ENCODE data around the gene YIPF6. TPM values are rescaled to one million over a fixed set of nuclear protein-coding genes. Genes with fewer than 3 reads are reported as not detected.
"Not testable (repeated sequence)": the region's sequence is repeated elsewhere in the genome, so short reads cannot be mapped to it uniquely, and the experiment has no call there.

YIPF6 gene
- total RNA-seq (2014; rRNA removed; shearing (Covaris generic)), result 23.6 and 27.4 TPM in 2 replicates

- peak; percentile 72 for DNase-seq
- Histone ChIP-seq H3K27me3 (ENCODE audit: control insufficient read depth, insufficient read depth, low read length) (no peaks in the 10 kb centered on the region), H3K4me3 (ENCODE audit: insufficient read depth, low read depth, low read length) (peak within 1 kb of the TSS; percentile 87), H3K36me3 (replicated peaks; ENCODE audit: control insufficient read depth, insufficient read depth, low read length) (peaks cover 2% of the 10 kb centered on the region; the same call in 1 of the 2 replicates)
These were observed at the start of gene YIPF6 for GRCh38 chrX:68498508-68499379. TSS of gene YIPF6 (plus strand) at chrX:68499051. CDS start at chrX:68499067, 16 bp downstream.

- Histone ChIP-seq H3K27me3 (ENCODE audit: control insufficient read depth, insufficient read depth, low read length) (no peaks in the 10 kb centered on the region), H3K4me3 (ENCODE audit: insufficient read depth, low read depth, low read length) (no peak overlapping the region), H3K36me3 (replicated peaks; ENCODE audit: control insufficient read depth, insufficient read depth, low read length) (no peaks in the 10 kb centered on the region)
- no peak for DNase-seq
These were observed 47.1 kb upstream of the YIPF6 start for GRCh38 chrX:68451720-68452119.

GRCh38 chrX:68454476-68455150 lies 44.2 kb upstream of the YIPF6 start:
- Histone ChIP-seq H3K4me3 (ENCODE audit: insufficient read depth, low read depth, low read length) (no peak overlapping the region), H3K27me3 (ENCODE audit: control insufficient read depth, insufficient read depth, low read length) (no peaks in the 10 kb centered on the region)

GRCh38 chrX:68455151-68455510 lies 43.7 kb upstream of the YIPF6 start:
- no peaks in the 10 kb centered on the region for H3K27me3 ChIP-seq (ENCODE audit: control insufficient read depth, insufficient read depth, low read length)
- DNase-seq, result no peak
- no peaks in the 10 kb centered on the region for H3K36me3 ChIP-seq (replicated peaks; ENCODE audit: control insufficient read depth, insufficient read depth, low read length)
- no peak overlapping the region for H3K4me3 ChIP-seq (ENCODE audit: insufficient read depth, low read depth, low read length)

More at GRCh38 chrX:68454476-68455150, 44.2 kb upstream of the YIPF6 start:
- DNase-seq, result no peak
- no peaks in the 10 kb centered on the region for H3K36me3 ChIP-seq (replicated peaks; ENCODE audit: control insufficient read depth, insufficient read depth, low read length)

- DNase-seq, result no peak
- H3K36me3 ChIP-seq (replicated peaks; ENCODE audit: control insufficient read depth, insufficient read depth, low read length), result no peaks in the 10 kb centered on the region
- no peaks in the 10 kb centered on the region for H3K27me3 ChIP-seq (ENCODE audit: control insufficient read depth, insufficient read depth, low read length)
- H3K4me3 ChIP-seq (ENCODE audit: insufficient read depth, low read depth, low read length), result no peak overlapping the region
These were observed 37.8 kb upstream of the YIPF6 start for GRCh38 chrX:68461093-68461492.

- DNase-seq, result no peak
- H3K36me3 ChIP-seq (replicated peaks; ENCODE audit: control insufficient read depth, insufficient read depth, low read length), result no peaks in the 10 kb centered on the region
- no peaks in the 10 kb centered on the region for H3K27me3 ChIP-seq (ENCODE audit: control insufficient read depth, insufficient read depth, low read length)
- H3K4me3 ChIP-seq (ENCODE audit: insufficient read depth, low read depth, low read length), result no peak overlapping the region
These were observed 37.3 kb upstream of the YIPF6 start for GRCh38 chrX:68461576-68461975.

- H3K4me3 ChIP-seq (ENCODE audit: insufficient read depth, low read depth, low read length), result no peak overlapping the region
- no peak for DNase-seq
- H3K36me3 ChIP-seq (replicated peaks; ENCODE audit: control insufficient read depth, insufficient read depth, low read length), result no peaks in the 10 kb centered on the region
- H3K27me3 ChIP-seq (ENCODE audit: control insufficient read depth, insufficient read depth, low read length), result no peaks in the 10 kb centered on the region
These were observed 36.7 kb upstream of the YIPF6 start for GRCh38 chrX:68462197-68462596.

GRCh38 chrX:68462653-68463052 lies 36.2 kb upstream of the YIPF6 start:
- no peak for DNase-seq
- H3K4me3 ChIP-seq (ENCODE audit: insufficient read depth, low read depth, low read length), result no peak overlapping the region
- H3K36me3 ChIP-seq (replicated peaks; ENCODE audit: control insufficient read depth, insufficient read depth, low read length), result no peaks in the 10 kb centered on the region
- no peaks in the 10 kb centered on the region for H3K27me3 ChIP-seq (ENCODE audit: control insufficient read depth, insufficient read depth, low read length)

- no peak overlapping the region for H3K4me3 ChIP-seq (ENCODE audit: insufficient read depth, low read depth, low read length)
- H3K27me3 ChIP-seq (ENCODE audit: control insufficient read depth, insufficient read depth, low read length), result no peaks in the 10 kb centered on the region
- DNase-seq, result no peak
- H3K36me3 ChIP-seq (replicated peaks; ENCODE audit: control insufficient read depth, insufficient read depth, low read length), result no peaks in the 10 kb centered on the region
These were observed 35.0 kb upstream of the YIPF6 start for GRCh38 chrX:68463880-68464279.

GRCh38 chrX:68464796-68465195 lies 34.1 kb upstream of the YIPF6 start:
- no peaks in the 10 kb centered on the region for H3K36me3 ChIP-seq (replicated peaks; ENCODE audit: control insufficient read depth, insufficient read depth, low read length)
- H3K4me3 ChIP-seq (ENCODE audit: insufficient read depth, low read depth, low read length), result no peak overlapping the region
- no peak for DNase-seq
- H3K27me3 ChIP-seq (ENCODE audit: control insufficient read depth, insufficient read depth, low read length), result no peaks in the 10 kb centered on the region

- DNase-seq, result no peak
- Histone ChIP-seq H3K36me3 (replicated peaks; ENCODE audit: control insufficient read depth, insufficient read depth, low read length) (no peaks in the 10 kb centered on the region), H3K27me3 (ENCODE audit: control insufficient read depth, insufficient read depth, low read length) (no peaks in the 10 kb centered on the region), H3K4me3 (ENCODE audit: insufficient read depth, low read depth, low read length) (no peak overlapping the region)
These were observed 17.9 kb upstream of the YIPF6 start for GRCh38 chrX:68480969-68481368.

- not testable (repeated sequence) for H3K36me3 ChIP-seq (replicated peaks; ENCODE audit: control insufficient read depth, insufficient read depth, low read length); H3K27me3 ChIP-seq (ENCODE audit: control insufficient read depth, insufficient read depth, low read length); DNase-seq; H3K4me3 ChIP-seq (ENCODE audit: insufficient read depth, low read depth, low read length)
These were observed 12.7 kb upstream of the YIPF6 start for GRCh38 chrX:68486198-68486597.

- DNase-seq, result no peak
These were observed 11.6 kb upstream of the YIPF6 start for GRCh38 chrX:68487254-68487653.

GRCh38 chrX:68487924-68488323 lies 10.9 kb upstream of the YIPF6 start:
- H3K27me3 ChIP-seq (ENCODE audit: control insufficient read depth, insufficient read depth, low read length), result no peaks in the 10 kb centered on the region
- no peak overlapping the region for H3K4me3 ChIP-seq (ENCODE audit: insufficient read depth, low read depth, low read length)
- no peak for DNase-seq
- H3K36me3 ChIP-seq (replicated peaks; ENCODE audit: control insufficient read depth, insufficient read depth, low read length), result no peaks in the 10 kb centered on the region

More at GRCh38 chrX:68487254-68487653, 11.6 kb upstream of the YIPF6 start:
- Histone ChIP-seq H3K27me3 (ENCODE audit: control insufficient read depth, insufficient read depth, low read length) (no peaks in the 10 kb centered on the region), H3K4me3 (ENCODE audit: insufficient read depth, low read depth, low read length) (no peak overlapping the region), H3K36me3 (replicated peaks; ENCODE audit: control insufficient read depth, insufficient read depth, low read length) (no peaks in the 10 kb centered on the region)

- no peaks in the 10 kb centered on the region for H3K27me3 ChIP-seq (ENCODE audit: control insufficient read depth, insufficient read depth, low read length)
These were observed 10.2 kb upstream of the YIPF6 start for GRCh38 chrX:68488657-68489056.

More at GRCh38 chrX:68488657-68489056, 10.2 kb upstream of the YIPF6 start:
- no peak for DNase-seq
- Histone ChIP-seq H3K36me3 (replicated peaks; ENCODE audit: control insufficient read depth, insufficient read depth, low read length) (no peaks in the 10 kb centered on the region), H3K4me3 (ENCODE audit: insufficient read depth, low read depth, low read length) (no peak overlapping the region)
